ENCODE measurements around the gene TMEM234.
"Not testable (repeated sequence)": the region's sequence is repeated elsewhere in the genome, so short reads cannot be mapped to it uniquely, and the experiment has no call there.

The TMEM234 gene

DNA sequence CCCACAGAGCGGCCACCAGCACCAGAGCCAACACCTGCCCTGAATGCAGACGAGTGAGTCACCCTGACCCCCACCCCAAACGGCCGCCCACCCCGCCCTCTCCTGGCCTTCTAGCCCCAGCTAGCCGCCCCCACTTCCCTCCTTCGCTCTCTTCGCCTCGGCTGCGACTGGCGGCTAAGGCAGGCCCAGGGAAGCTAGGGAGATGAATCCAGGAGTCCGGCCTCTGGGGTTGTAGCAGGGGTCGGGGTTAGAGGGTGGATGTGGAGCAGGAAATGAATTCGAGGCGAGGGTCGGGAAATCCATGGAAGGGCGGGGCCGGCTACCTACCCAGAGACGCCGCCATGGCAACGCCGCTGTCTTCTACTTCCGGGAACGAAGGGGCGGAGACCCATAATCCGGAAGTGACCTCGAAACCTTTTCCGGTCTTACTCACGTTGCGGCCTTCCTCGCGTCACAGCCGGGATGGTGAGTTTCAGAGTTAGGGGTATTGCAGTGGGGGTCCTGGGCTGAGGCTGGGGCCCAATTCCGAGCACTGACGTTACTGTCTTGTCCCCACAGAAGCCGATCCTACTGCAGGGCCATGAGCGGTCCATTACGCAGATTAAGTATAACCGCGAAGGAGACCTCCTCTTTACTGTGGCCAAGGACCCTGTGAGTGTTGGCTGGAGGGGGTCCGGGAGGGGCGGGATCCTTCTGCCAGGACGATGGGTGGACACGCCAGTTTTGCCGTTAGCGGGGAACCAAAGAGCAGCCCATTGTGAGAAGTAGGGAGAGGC, at the start of gene TMEM234, which contains the start of gene EIF3I:
TMEM234 (minus strand) TSS at position 374 of the 776 bp plus-strand sequence; CDS start at position 343, 31 bp downstream.
EIF3I (plus strand) TSS at position 428 of the 776 bp plus-strand sequence; CDS start at position 463, 35 bp downstream.
- TF ChIP-seq, protein P1, sequence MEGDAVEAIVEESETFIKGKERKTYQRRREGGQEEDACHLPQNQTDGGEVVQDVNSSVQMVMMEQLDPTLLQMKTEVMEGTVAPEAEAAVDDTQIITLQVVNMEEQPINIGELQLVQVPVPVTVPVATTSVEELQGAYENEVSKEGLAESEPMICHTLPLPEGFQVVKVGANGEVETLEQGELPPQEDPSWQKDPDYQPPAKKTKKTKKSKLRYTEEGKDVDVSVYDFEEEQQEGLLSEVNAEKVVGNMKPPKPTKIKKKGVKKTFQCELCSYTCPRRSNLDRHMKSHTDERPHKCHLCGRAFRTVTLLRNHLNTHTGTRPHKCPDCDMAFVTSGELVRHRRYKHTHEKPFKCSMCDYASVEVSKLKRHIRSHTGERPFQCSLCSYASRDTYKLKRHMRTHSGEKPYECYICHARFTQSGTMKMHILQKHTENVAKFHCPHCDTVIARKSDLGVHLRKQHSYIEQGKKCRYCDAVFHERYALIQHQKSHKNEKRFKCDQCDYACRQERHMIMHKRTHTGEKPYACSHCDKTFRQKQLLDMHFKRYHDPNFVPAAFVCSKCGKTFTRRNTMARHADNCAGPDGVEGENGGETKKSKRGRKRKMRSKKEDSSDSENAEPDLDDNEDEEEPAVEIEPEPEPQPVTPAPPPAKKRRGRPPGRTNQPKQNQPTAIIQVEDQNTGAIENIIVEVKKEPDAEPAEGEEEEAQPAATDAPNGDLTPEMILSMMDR (conservative IDR thresholded peaks at IDR 0.05; ENCODE audit: low read depth, low read length): no peak
- DNase-seq (ENCODE audit: low read depth): peak; percentile 91
- H3K4me3 ChIP-seq (ENCODE audit: low read depth, low read length): peak within 1 kb of the TSS; percentile 95

DNA sequence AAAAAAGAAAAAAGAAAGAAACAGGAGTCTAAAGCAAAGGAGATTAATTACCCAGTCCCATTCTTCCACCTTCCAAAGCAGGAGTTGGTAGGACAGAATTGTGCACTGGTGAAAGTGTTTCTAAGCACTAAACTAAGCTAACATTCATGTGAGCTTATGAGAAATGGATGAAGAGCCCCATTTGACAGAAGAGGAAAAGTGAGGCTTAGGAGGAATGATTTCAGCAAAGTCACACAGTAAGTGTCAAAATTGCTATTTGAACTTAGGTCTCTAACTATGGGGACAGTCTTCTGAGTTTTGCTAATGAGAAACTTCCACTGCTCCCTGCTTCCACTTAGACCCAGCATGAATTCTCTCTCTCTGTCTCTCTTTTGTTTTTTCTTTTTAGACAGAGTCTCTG, 47.6 kb upstream of the TMEM234 start:
- TF ChIP-seq, protein P1 (conservative IDR thresholded peaks at IDR 0.05; ENCODE audit: low read depth, low read length): no peak
- no peak overlapping the region for H3K4me3 ChIP-seq (ENCODE audit: low read depth, low read length)
- DNase-seq (ENCODE audit: low read depth): no peak

DNA sequence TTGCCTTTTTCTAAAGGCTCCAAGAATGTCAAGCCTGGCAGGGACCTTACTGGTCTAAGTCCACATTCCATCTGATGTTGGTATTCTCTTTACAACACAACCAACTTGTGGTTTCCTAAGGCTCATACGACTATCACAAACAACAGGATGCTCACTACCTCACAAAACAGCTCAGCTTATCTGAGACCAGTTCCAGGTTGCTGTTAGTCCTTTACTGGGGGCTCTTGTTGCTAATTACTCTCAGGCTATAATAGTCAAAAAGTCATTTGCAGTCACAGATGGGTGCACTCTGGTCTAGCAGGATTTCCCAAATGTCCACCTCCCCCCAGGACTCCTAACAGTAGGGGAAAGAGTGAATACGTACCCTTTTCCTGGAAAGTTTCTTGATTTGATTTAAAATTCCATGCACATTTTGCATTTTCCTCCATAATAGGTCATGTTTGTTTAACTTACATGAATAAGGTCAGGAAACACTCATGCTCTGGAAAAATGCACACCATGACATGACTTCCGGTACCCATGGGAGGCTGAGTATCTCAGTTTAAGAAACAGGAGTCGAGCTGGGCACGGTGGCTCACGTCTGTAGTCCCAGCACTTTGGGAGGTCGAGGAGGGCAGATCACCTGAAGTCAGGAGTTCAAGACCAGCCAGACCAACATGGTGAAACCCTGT, 44.9 kb upstream of the TMEM234 start:
- H3K4me3 ChIP-seq (ENCODE audit: low read depth, low read length): no peak overlapping the region
- DNase-seq (ENCODE audit: low read depth): peak; percentile 64
- TF ChIP-seq, protein P1 (conservative IDR thresholded peaks at IDR 0.05; ENCODE audit: low read depth, low read length): no peak

DNA sequence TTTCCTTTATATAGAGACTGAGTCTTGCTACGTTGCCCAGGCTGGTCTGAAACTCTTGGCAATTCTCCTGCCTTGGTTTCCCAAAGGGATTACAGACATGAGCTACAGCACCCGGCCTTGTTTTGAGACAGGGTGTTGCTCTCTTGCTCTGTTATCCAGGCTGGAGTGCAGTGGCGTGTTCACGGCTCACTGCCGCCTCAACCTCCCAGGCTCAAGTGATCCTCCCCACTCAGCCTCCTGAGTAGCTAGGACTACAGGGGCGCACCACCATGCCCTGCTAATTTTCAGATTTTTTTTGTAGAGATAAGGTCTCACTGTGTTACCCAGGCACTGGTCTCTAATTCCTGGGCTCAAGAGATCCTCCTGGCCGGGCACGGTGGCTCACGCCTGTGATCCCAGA, 43.7 kb upstream of the TMEM234 start:
- no peak overlapping the region for H3K4me3 ChIP-seq (ENCODE audit: low read depth, low read length)
- DNase-seq (ENCODE audit: low read depth): no peak
- TF ChIP-seq, protein P1 (conservative IDR thresholded peaks at IDR 0.05; ENCODE audit: low read depth, low read length): no peak

DNA sequence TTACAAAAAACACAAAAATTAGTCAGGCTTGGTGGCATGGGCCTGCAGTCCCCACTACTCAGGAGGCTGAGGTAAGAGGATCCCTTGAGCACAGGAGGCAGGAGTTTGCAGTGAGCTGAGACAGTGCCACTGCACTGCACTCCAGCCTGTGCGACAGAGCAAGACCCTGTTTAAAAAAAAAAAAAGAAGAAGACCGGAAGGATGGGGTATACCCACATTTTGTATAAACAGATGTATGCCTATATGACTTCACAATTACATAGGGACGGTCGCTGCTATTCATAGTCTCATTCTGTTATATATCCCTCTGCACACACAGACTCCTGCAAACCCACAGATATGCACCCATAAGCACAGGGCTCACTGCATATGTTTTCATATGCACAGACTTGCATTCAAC, 41.6 kb upstream of the TMEM234 start:
- no peak overlapping the region for H3K4me3 ChIP-seq (ENCODE audit: low read depth, low read length)
- TF ChIP-seq, protein P1 (conservative IDR thresholded peaks at IDR 0.05; ENCODE audit: low read depth, low read length): no peak
- DNase-seq (ENCODE audit: low read depth): no peak

DNA sequence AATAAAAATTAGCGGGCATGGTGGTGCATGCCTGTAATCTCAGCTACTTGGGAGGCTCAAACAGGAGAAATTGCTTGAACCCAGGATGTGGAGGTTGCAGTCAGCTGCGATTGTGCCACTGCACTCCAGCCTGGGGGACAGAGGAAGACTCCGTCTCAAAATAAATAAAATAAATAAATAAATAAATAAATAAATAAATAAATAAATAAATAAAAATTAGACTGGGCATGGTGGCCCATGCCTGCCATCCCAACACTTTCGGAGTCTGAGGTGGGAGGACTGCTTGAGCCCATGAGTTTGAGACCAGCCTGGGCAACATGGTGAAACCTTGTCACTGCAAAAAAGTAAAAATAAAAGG, 41.1 kb upstream of the TMEM234 start:
- not testable (repeated sequence) for DNase-seq (ENCODE audit: low read depth); H3K4me3 ChIP-seq (ENCODE audit: low read depth, low read length)

DNA sequence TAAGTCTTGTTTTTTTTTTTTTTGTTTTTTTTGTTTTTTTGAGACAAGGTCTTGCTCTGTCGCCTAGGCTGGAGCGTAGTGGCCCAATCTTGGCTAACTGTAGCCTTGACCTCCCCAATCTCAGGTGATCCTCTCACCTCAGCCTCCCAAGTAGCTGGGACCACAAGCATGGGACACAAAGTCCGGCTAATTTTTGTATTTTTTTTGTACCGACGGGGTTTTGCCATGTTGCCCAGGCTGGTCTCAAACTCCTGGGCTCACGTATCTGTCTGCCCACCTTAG, 35.0 kb upstream of the TMEM234 start:
- H3K4me3 ChIP-seq (ENCODE audit: low read depth, low read length): no peak overlapping the region

More for the DNA sequence above, 35.0 kb upstream of the TMEM234 start:
- no peak for DNase-seq (ENCODE audit: low read depth)
- TF ChIP-seq, protein P1 (conservative IDR thresholded peaks at IDR 0.05; ENCODE audit: low read depth, low read length): no peak
